GM12892 (cell line): Measurements from ENCODE around the gene EYS.

ENCODE experiments used
- POLR2A ChIP-seq: IDR thresholded peaks from 2 replicates; pipeline ENCODE4 v1.6.1; 2011; ENCODE audit warnings: low read depth, low read length, control low read depth
- POLR2AphosphoS5 ChIP-seq: IDR thresholded peaks from 2 replicates; pipeline ENCODE4 v1.6.1; 2011; ENCODE audit warnings: low read depth, low read length, control low read depth
- TAF1 ChIP-seq: IDR thresholded peaks from 2 replicates; pipeline ENCODE4 v1.6.1; 2011; ENCODE audit warnings: low read depth, mild to moderate bottlenecking, control low read depth, low read length, borderline replicate concordance

DNA sequence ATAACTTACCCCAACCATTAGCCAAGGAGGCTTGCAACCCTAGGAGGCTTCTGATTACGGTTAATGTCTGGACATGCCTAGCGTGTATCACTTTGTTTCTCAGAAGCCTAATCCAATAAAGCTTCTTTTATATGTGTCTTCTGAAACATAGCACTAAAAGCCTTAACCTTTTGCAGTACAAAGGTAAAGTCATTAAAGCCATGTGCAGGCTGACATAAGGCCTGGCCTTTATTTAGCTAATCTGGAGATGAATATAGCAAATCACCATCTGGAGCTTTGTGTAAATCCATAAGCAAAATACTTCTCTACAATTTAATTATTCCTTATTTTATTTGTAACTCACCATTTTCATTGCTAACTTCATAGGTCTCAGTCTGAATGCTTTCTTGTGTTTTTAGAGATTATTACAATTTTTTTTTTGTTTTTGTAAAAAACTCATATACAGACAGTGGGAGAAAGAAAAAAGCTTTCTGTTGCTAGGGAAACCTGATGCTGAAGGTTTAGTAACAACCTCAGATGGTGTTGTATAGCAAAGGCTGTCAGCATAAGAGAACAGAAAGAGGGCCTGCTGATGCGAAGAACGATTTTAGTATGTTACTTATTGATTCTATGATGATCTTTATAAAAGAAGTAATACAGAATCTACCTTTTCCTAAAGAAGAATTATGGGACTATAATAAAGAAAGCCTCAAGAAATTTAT lies at the start of gene EYS:
- TF ChIP-seq POLR2A = no peak
- TF ChIP-seq POLR2AphosphoS5 = no peak
- no peak for TF ChIP-seq TAF1
